Gastrocnemius medialis (tissue), 4 donors: Measurements from ENCODE around the gene RRBP1.

ENCODE experiments used
- POLR2A ChIP-seq, 2 donors: fragments of 450-650 bp; IDR thresholded peaks; one replicate each; pipeline ENCODE4 v1.6.1; 2017; ENCODE audit warnings: antibody characterized with exemption in 2 of 2, mild to moderate bottlenecking in 2 of 2, moderate library complexity in 2 of 2
- TF ChIP-seq, protein P1 (sequence below), 5 experiments: fragments of 450-650 bp in 3 of 5; fragments of 200-600 bp in 2 of 5; sonication (generic) in 2 of 5; IDR thresholded peaks in 4 of 5; conservative IDR thresholded peaks in 1 of 5; 1 replicate in 4 of 5; 2 replicates in 1 of 5; pipeline ENCODE4 v1.5.1; 2016 to 2019; ENCODE audit warnings: antibody characterized with exemption in 5 of 5, mild to moderate bottlenecking in 3 of 5, moderate library complexity in 3 of 5

DNA sequence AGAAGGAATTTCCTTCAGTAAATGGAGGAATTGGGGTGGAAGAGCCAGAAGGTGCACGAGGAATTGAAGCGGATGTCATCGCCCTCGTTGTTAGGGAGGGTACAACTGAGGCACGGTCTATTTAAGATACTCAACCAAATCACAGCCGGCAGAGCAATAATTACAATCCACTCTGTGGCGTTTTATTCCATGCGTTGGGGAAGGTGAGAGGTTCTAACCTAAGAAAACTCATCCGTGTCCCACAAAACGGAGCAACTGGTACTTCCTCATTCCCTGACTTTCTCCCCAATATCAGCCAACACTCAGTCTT is 802 bp upstream of the RRBP1 start:
- TF ChIP-seq, protein P1, sequence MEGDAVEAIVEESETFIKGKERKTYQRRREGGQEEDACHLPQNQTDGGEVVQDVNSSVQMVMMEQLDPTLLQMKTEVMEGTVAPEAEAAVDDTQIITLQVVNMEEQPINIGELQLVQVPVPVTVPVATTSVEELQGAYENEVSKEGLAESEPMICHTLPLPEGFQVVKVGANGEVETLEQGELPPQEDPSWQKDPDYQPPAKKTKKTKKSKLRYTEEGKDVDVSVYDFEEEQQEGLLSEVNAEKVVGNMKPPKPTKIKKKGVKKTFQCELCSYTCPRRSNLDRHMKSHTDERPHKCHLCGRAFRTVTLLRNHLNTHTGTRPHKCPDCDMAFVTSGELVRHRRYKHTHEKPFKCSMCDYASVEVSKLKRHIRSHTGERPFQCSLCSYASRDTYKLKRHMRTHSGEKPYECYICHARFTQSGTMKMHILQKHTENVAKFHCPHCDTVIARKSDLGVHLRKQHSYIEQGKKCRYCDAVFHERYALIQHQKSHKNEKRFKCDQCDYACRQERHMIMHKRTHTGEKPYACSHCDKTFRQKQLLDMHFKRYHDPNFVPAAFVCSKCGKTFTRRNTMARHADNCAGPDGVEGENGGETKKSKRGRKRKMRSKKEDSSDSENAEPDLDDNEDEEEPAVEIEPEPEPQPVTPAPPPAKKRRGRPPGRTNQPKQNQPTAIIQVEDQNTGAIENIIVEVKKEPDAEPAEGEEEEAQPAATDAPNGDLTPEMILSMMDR (IDR thresholded peaks at IDR 0.05 in 4 of 5, conservative IDR thresholded peaks at IDR 0.05 in 1 of 5): no peak
- no peak for TF ChIP-seq POLR2A (IDR thresholded peaks at IDR 0.05)
